CD8-positive, alpha-beta memory T cell (primary cell): ENCODE results near the gene RNASE3. TPM values are rescaled to one million over a fixed set of nuclear protein-coding genes. Genes with fewer than 3 reads are reported as not detected.
A peak's percentile ranks its signal among the peaks of the same experiment; 100 is the strongest.
"Not testable (repeated sequence)": the region's sequence is repeated elsewhere in the genome, so short reads cannot be mapped to it uniquely, and the experiment has no call there.

Source experiments
- CTCF ChIA-PET: fragments of 350-600 bp; sonication (Branson Sonifier 250); formaldehyde crosslinking; loops from one replicate; lab custom pipeline; 2021; ENCODE audit warnings: antibody characterized with exemption; lab: Charles Lee
- POLR2A ChIA-PET: fragments of 350-600 bp; sonication (Branson Sonifier 250); formaldehyde crosslinking; loops from one replicate; lab custom pipeline; 2021; ENCODE audit warnings: antibody characterized with exemption; lab: Charles Lee
- DNase-seq, 5 donors: peaks; one replicate each; pipeline versions ENCODE4 v3.0.0 to v3.0.0-alpha.2; 2020 to 2022; ENCODE audit warnings: mixed read lengths in 1 of 5
- H3K27ac ChIP-seq: one replicate; pipeline ENCODE4 v1.7.0; 2013; ENCODE audit warnings: low read depth, mild to moderate bottlenecking, low read length, moderate library complexity
- H3K27me3 ChIP-seq: 2 replicates; pipeline ENCODE4 v1.7.0; 2013; ENCODE audit warnings: low read length, mild to moderate bottlenecking; ENCODE audit not compliant: insufficient read depth, poor library complexity, severe bottlenecking
- H3K36me3 ChIP-seq: 2 replicates; pipeline ENCODE4 v1.7.0; 2013; ENCODE audit warnings: mild to moderate bottlenecking, low read length, moderate library complexity; ENCODE audit not compliant: insufficient read depth
- H3K4me1 ChIP-seq: 2 replicates; pipeline ENCODE4 v1.7.0; 2013; ENCODE audit warnings: mild to moderate bottlenecking, low read length, moderate library complexity; ENCODE audit not compliant: insufficient read depth
- H3K4me3 ChIP-seq: 2 replicates; pipeline ENCODE4 v1.7.0; 2013; ENCODE audit warnings: mild to moderate bottlenecking, low read length
- H3K9me3 ChIP-seq: 2 replicates; pipeline ENCODE4 v1.7.0; 2013; ENCODE audit warnings: mild to moderate bottlenecking, low read length
- H3K27ac Mint-ChIP-seq, 8 donors: one replicate each; pipeline ENCODE4 v1.8.0; 2020 to 2021; ENCODE audit warnings: mixed read lengths in 8 of 8, mild to moderate bottlenecking in 6 of 8, inconsistent platforms in 3 of 8, moderate library complexity in 3 of 8
- H3K27me3 Mint-ChIP-seq, 2 donors: one replicate each; pipeline ENCODE4 v1.8.0; 2020 to 2021; ENCODE audit warnings: mixed read lengths in 2 of 2, mild to moderate bottlenecking in 1 of 2, moderate library complexity in 1 of 2
- H3K36me3 Mint-ChIP-seq, 3 donors: one replicate each; pipeline ENCODE4 v1.8.0; 2020 to 2021; ENCODE audit warnings: mixed read lengths in 3 of 3, inconsistent platforms in 1 of 3, mild to moderate bottlenecking in 1 of 3
- H3K4me1 Mint-ChIP-seq, 3 donors: one replicate each; pipeline ENCODE4 v1.8.0; 2020 to 2021; ENCODE audit warnings: mixed read lengths in 3 of 3, inconsistent platforms in 1 of 3, mild to moderate bottlenecking in 1 of 3
- H3K4me3 Mint-ChIP-seq, 7 donors: one replicate each; pipeline ENCODE4 v1.8.0; 2020 to 2021; ENCODE audit warnings: mixed read lengths in 7 of 7, mild to moderate bottlenecking in 6 of 7, moderate library complexity in 4 of 7, inconsistent platforms in 2 of 7
- H3K9me3 Mint-ChIP-seq, 5 donors: one replicate each; pipeline ENCODE4 v1.8.0; 2020 to 2022; ENCODE audit warnings: mixed read lengths in 5 of 5, mild to moderate bottlenecking in 3 of 5, moderate library complexity in 2 of 5, inconsistent platforms in 1 of 5
- polyA plus RNA-seq: library from polyadenylated mRNA; unstranded; fragments of 300-500 nt; fragmentation: Illumina TruSeq; gene quantifications from one replicate; pipeline ENCODE4 v1.2.3, GENCODE V29; 2021
- total RNA-seq, 2 experiments: library from RNA; stranded (reverse); gene quantifications; one replicate each; pipeline ENCODE4 v1.2.3, GENCODE V29; 2021

Gene RNASE3
- total and polyA plus RNA-seq, 3 experiments from 2014 or later, result not detected

GRCh38 chr14:20857630-20858261 lies 33.4 kb upstream of the RNASE3 start:
- Histone ChIP-seq H3K4me1 (no peaks in the 10 kb centered on the region), H3K9me3 (no peaks in the 10 kb centered on the region), H3K27ac (no peak overlapping the region), H3K36me3 (no peaks in the 10 kb centered on the region), H3K27me3 (peaks cover 5% of the 10 kb centered on the region), H3K4me3 (no peak overlapping the region)
- DNase-seq, result peak; percentile 49 to 74 (median 62)
- ChIA-PET POLR2A (no interaction called here), CTCF (interaction anchor here (0.5 to 3.4 kb wide), 15 partner anchors 8 to 189 kb away, joined by 3 to 26 read pairs (median 5); no protein-coding TSS in a partner anchor)
- Mint-ChIP-seq H3K36me3 (peaks cover 0 to 2% (median 0%) of the 10 kb centered on the region in 3 donors), H3K4me1 (peaks cover 0 to 5% (median 5%) of the 10 kb centered on the region in 3 donors), H3K4me3 (no peak overlapping the region), H3K27me3 (peaks cover 14 to 45% of the 10 kb centered on the region in 2 donors), H3K9me3 (peaks cover 0 to 5% (median 0%) of the 10 kb centered on the region in 5 donors), H3K27ac (peak overlapping the region in 1 of 8 donors; percentile 16)

GRCh38 chr14:20866194-20866593 lies 25.0 kb upstream of the RNASE3 start:
- Histone ChIP-seq H3K27ac (no peak overlapping the region), H3K4me3 (no peak overlapping the region), H3K4me1 (no peaks in the 10 kb centered on the region), H3K9me3 (no peaks in the 10 kb centered on the region), H3K36me3 (no peaks in the 10 kb centered on the region), H3K27me3 (no peaks in the 10 kb centered on the region)
- no peak for DNase-seq
- peaks cover 0 to 1% (median 0%) of the 10 kb centered on the region in 3 donors for H3K36me3 Mint-ChIP-seq
- CTCF ChIA-PET, result interaction anchor here (1.0 to 2.3 kb wide), 3 partner anchors 8 to 169 kb away, joined by 3 to 8 read pairs (median 6); no protein-coding TSS in a partner anchor
- H3K27ac Mint-ChIP-seq, result no peak overlapping the region
- no peak overlapping the region for H3K4me3 Mint-ChIP-seq
- H3K9me3 Mint-ChIP-seq, result peaks cover 0 to 2% (median 0%) of the 10 kb centered on the region in 5 donors
- H3K27me3 Mint-ChIP-seq, result peaks cover 5 to 50% of the 10 kb centered on the region in 2 donors
- no peaks in the 10 kb centered on the region for H3K4me1 Mint-ChIP-seq
- POLR2A ChIA-PET, result no interaction called here

GRCh38 chr14:20866963-20867362 lies 24.2 kb upstream of the RNASE3 start:
- Mint-ChIP-seq H3K4me1 (no peaks in the 10 kb centered on the region), H3K9me3 (no peaks in the 10 kb centered on the region), H3K27me3 (peaks cover 5 to 46% of the 10 kb centered on the region in 2 donors), H3K27ac (no peak overlapping the region), H3K36me3 (no peaks in the 10 kb centered on the region), H3K4me3 (no peak overlapping the region)
- ChIA-PET POLR2A (no interaction called here), CTCF (interaction anchor here (0.9 to 2.3 kb wide), 5 partner anchors 9 to 204 kb away, joined by 3 to 8 read pairs (median 4); no protein-coding TSS in a partner anchor)
- no peaks in the 10 kb centered on the region for H3K4me1 ChIP-seq
- H3K36me3 ChIP-seq, result no peaks in the 10 kb centered on the region
- no peaks in the 10 kb centered on the region for H3K9me3 ChIP-seq
- no peaks in the 10 kb centered on the region for H3K27me3 ChIP-seq
- H3K27ac ChIP-seq, result no peak overlapping the region
- DNase-seq, result no peak
- H3K4me3 ChIP-seq, result no peak overlapping the region

GRCh38 chr14:20873370-20874177 lies 17.6 kb upstream of the RNASE3 start:
- Histone ChIP-seq H3K36me3 (no peaks in the 10 kb centered on the region), H3K27me3 (no peaks in the 10 kb centered on the region), H3K4me1 (peaks cover 10% of the 10 kb centered on the region), H3K9me3 (no peaks in the 10 kb centered on the region), H3K27ac (no peak overlapping the region), H3K4me3 (no peak overlapping the region)
- CTCF ChIA-PET, result interaction anchor here (1.1 to 2.9 kb wide), 10 partner anchors 15 to 193 kb away, joined by 3 to 17 read pairs (median 6); no protein-coding TSS in a partner anchor
- no peaks in the 10 kb centered on the region for H3K9me3 Mint-ChIP-seq
- POLR2A ChIA-PET, result no interaction called here
- peaks cover 3 to 26% of the 10 kb centered on the region in 2 donors for H3K27me3 Mint-ChIP-seq
- peak; percentile 56 to 79 (median 62) for DNase-seq
- H3K27ac Mint-ChIP-seq, result peak overlapping the region in 1 of 8 donors; percentile 38
- peak overlapping the region in 4 of 7 donors; percentile 33 to 55 (median 50) for H3K4me3 Mint-ChIP-seq
- peaks cover 8 to 12% (median 11%) of the 10 kb centered on the region in 3 donors for H3K4me1 Mint-ChIP-seq
- no peaks in the 10 kb centered on the region for H3K36me3 Mint-ChIP-seq

GRCh38 chr14:20877016-20877415 lies 14.2 kb upstream of the RNASE3 start:
- POLR2A ChIA-PET, result no interaction called here

GRCh38 chr14:20878695-20879094 lies 12.5 kb upstream of the RNASE3 start:
- Histone ChIP-seq H3K27ac (no peak overlapping the region), H3K9me3 (no peaks in the 10 kb centered on the region), H3K4me1 (peaks cover 2% of the 10 kb centered on the region), H3K36me3 (no peaks in the 10 kb centered on the region), H3K27me3 (no peaks in the 10 kb centered on the region), H3K4me3 (no peak overlapping the region)
- ChIA-PET POLR2A (no interaction called here), CTCF (no interaction called here)
- Mint-ChIP-seq H3K36me3 (no peaks in the 10 kb centered on the region), H3K4me1 (peaks cover 9 to 14% (median 10%) of the 10 kb centered on the region in 3 donors), H3K9me3 (no peaks in the 10 kb centered on the region), H3K27me3 (peaks cover 4 to 5% of the 10 kb centered on the region in 2 donors), H3K27ac (no peak overlapping the region), H3K4me3 (no peak overlapping the region)
- DNase-seq, result no peak

More at GRCh38 chr14:20877016-20877415, 14.2 kb upstream of the RNASE3 start:
- H3K9me3 ChIP-seq, result no peaks in the 10 kb centered on the region
- Mint-ChIP-seq H3K36me3 (no peaks in the 10 kb centered on the region), H3K9me3 (no peaks in the 10 kb centered on the region), H3K4me1 (peaks cover 17 to 25% (median 19%) of the 10 kb centered on the region in 3 donors), H3K4me3 (no peak overlapping the region), H3K27me3 (peaks cover 4 to 9% of the 10 kb centered on the region in 2 donors), H3K27ac (no peak overlapping the region)
- no peak overlapping the region for H3K27ac ChIP-seq
- no peaks in the 10 kb centered on the region for H3K27me3 ChIP-seq
- CTCF ChIA-PET, result interaction anchor here (0.9 kb wide), 1 partner anchor 40 kb away, joined by 3 read pairs; no protein-coding TSS in a partner anchor
- no peaks in the 10 kb centered on the region for H3K36me3 ChIP-seq
- H3K4me1 ChIP-seq, result peaks cover 10% of the 10 kb centered on the region
- H3K4me3 ChIP-seq, result no peak overlapping the region
- no peak for DNase-seq

- H3K4me1 ChIP-seq, H3K36me3 Mint-ChIP-seq, H3K9me3 ChIP-seq, H3K9me3 Mint-ChIP-seq, POLR2A ChIA-PET, H3K27ac ChIP-seq, H3K27me3 ChIP-seq, H3K36me3 ChIP-seq, H3K4me3 ChIP-seq, DNase-seq, CTCF ChIA-PET: not testable (repeated sequence)
- Mint-ChIP-seq H3K4me1 (peaks cover 8 to 13% (median 9%) of the 10 kb centered on the region in 3 donors), H3K27me3 (peaks cover 5 to 16% of the 10 kb centered on the region in 2 donors), H3K27ac (peak overlapping the region in 3 of 8 donors; percentile 11 to 17 (median 17)), H3K4me3 (peak overlapping the region in 2 of 7 donors; percentile 8 to 44)
Observed at GRCh38 chr14:20881229-20881628, 10.0 kb upstream of the RNASE3 start.
